Natural killer cell (primary cell): ENCODE results near the gene CGA. TPM values are rescaled to one million over a fixed set of nuclear protein-coding genes. Genes with fewer than 3 reads are reported as not detected.

ENCODE experiments used
- ATAC-seq, 3 donors: fragments of 150-1000 bp in 2 of 3; fragments of 200-7000 bp in 1 of 3; cut with Tn5 transposase; 1 replicate in 1 of 3; 2 replicates in 2 of 3; pipeline ENCODE4 v1.10.0; 2021; ENCODE audit warnings: mild to moderate bottlenecking in 2 of 3, moderate library complexity in 2 of 3
- DNase-seq, 2 donors: peaks; one replicate each; pipeline versions ENCODE4 v3.0.0 to v3.0.0-alpha.2; 2013 to 2021; ENCODE audit warnings: mixed read lengths in 1 of 2
- H3K27ac ChIP-seq: one replicate; pipeline ENCODE4 v1.5.1; 2013; ENCODE audit warnings: mild to moderate bottlenecking, low read length
- H3K27me3 ChIP-seq: one replicate; pipeline ENCODE4 v1.6.1; 2013; ENCODE audit warnings: low read length; ENCODE audit not compliant: control insufficient read depth, insufficient read depth
- H3K36me3 ChIP-seq: one replicate; pipeline ENCODE4 v1.6.1; 2013; ENCODE audit warnings: low read length; ENCODE audit not compliant: control insufficient read depth, insufficient read depth
- H3K4me1 ChIP-seq: one replicate; pipeline ENCODE4 v1.6.1; 2013; ENCODE audit warnings: low read length; ENCODE audit not compliant: control insufficient read depth, insufficient read depth
- H3K4me3 ChIP-seq: one replicate; pipeline ENCODE4 v1.5.1; 2013; ENCODE audit warnings: low read length
- H3K9me3 ChIP-seq: one replicate; pipeline ENCODE4 v1.6.1; 2013; ENCODE audit warnings: low read length; ENCODE audit not compliant: control insufficient read depth, insufficient read depth
- H3K27ac Mint-ChIP-seq, 2 donors: one replicate each; pipeline ENCODE4 v1.8.0; 2022; ENCODE audit warnings: mild to moderate bottlenecking in 2 of 2, mixed read lengths in 2 of 2, moderate library complexity in 1 of 2
- H3K27me3 Mint-ChIP-seq, 2 donors: one replicate each; pipeline ENCODE4 v1.8.0; 2022; ENCODE audit warnings: low read depth in 2 of 2, mixed read lengths in 2 of 2
- H3K36me3 Mint-ChIP-seq: one replicate; pipeline ENCODE4 v1.8.0; 2022; ENCODE audit warnings: mixed read lengths
- H3K4me1 Mint-ChIP-seq, 2 donors: one replicate each; pipeline ENCODE4 v1.8.0; 2022; ENCODE audit warnings: mixed read lengths in 2 of 2
- H3K4me3 Mint-ChIP-seq: one replicate; pipeline ENCODE4 v1.8.0; 2022; ENCODE audit warnings: mild to moderate bottlenecking, moderate library complexity, mixed read lengths
- H3K9me3 Mint-ChIP-seq, 2 donors: one replicate each; pipeline ENCODE4 v1.8.0; 2022; ENCODE audit warnings: mixed read lengths in 2 of 2
- WGBS: methylation state at CpG from one replicate; pipeline ENCODE4 v1.1.7; 2013; ENCODE audit warnings: missing lambda C conversion rate; ENCODE audit not compliant: insufficient coverage; 5-methylcytosine and 5-hydroxymethylcytosine counted together
- intact Hi-C: fragments of 100-400 bp; cut with micrococcal nuclease; formaldehyde crosslinking; loops from one replicate; pipeline ENCODE4 v1.14.2; 2022
- total RNA-seq, 4 donors: library from RNA; stranded (reverse); fragments of 120-200 nt in 1 of 4; gene quantifications; one replicate each; pipeline versions ENCODE4 v1.2.3 to v1.2.4, GENCODE V29; 2013 to 2022
- TF ChIP-seq, protein P1 (sequence below): fragments of 200-600 bp; IDR thresholded peaks from one replicate; pipeline ENCODE4 v1.8.0; 2022; ENCODE audit warnings: antibody characterized with exemption

CGA gene
- total RNA-seq, 3 donors from 2014 or later (not counting 1 experiment from before 2014, with no cell fraction given): not detected

- no peaks in the 10 kb centered on the region for H3K4me1 Mint-ChIP-seq
- ATAC-seq: no peak
- TF ChIP-seq, protein P1, sequence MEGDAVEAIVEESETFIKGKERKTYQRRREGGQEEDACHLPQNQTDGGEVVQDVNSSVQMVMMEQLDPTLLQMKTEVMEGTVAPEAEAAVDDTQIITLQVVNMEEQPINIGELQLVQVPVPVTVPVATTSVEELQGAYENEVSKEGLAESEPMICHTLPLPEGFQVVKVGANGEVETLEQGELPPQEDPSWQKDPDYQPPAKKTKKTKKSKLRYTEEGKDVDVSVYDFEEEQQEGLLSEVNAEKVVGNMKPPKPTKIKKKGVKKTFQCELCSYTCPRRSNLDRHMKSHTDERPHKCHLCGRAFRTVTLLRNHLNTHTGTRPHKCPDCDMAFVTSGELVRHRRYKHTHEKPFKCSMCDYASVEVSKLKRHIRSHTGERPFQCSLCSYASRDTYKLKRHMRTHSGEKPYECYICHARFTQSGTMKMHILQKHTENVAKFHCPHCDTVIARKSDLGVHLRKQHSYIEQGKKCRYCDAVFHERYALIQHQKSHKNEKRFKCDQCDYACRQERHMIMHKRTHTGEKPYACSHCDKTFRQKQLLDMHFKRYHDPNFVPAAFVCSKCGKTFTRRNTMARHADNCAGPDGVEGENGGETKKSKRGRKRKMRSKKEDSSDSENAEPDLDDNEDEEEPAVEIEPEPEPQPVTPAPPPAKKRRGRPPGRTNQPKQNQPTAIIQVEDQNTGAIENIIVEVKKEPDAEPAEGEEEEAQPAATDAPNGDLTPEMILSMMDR: no peak
Measured at GRCh38 chr6:87118054-87118453, 23.1 kb upstream of the CGA start.

DNA sequence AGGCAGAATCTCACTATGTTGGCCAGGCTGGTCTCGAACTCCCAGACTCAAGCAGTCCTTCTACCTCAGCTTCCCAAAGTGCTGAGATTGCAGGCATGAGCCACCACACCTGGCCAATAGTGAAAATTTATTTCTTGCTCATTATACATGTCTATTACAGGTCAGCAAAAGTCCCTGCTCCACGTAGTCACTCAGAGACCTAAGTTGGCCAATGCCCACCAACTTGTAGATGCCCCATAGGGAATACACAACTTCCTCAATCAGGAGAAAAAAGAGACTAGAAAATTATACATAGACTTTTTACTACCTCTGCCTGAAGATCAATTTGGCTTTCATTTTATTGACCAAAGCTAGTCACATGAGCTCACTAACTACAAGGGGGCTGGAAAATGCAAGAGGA lies 22.0 kb upstream of the CGA start:
- H3K27me3 ChIP-seq: no peaks in the 10 kb centered on the region
- 79% methylated on average over 2 of the region's 2 CpGs for WGBS

More at GRCh38 chr6:87118054-87118453, 23.1 kb upstream of the CGA start:
- Histone ChIP-seq H3K4me3 (no peak overlapping the region), H3K4me1 (no peaks in the 10 kb centered on the region), H3K36me3 (no peaks in the 10 kb centered on the region), H3K27me3 (peaks cover 3% of the 10 kb centered on the region), H3K27ac (no peak overlapping the region), H3K9me3 (no peaks in the 10 kb centered on the region)
- no peak overlapping the region for H3K4me3 Mint-ChIP-seq
- WGBS: 88% methylated on average over 3 of the region's 4 CpGs
- peaks cover 14 to 64% of the 10 kb centered on the region in 2 donors for H3K27me3 Mint-ChIP-seq
- intact Hi-C loops: no loop called here
- H3K36me3 Mint-ChIP-seq: no peaks in the 10 kb centered on the region
- no peak for DNase-seq
- H3K9me3 Mint-ChIP-seq: no peaks in the 10 kb centered on the region
- H3K27ac Mint-ChIP-seq: no peak overlapping the region

DNA sequence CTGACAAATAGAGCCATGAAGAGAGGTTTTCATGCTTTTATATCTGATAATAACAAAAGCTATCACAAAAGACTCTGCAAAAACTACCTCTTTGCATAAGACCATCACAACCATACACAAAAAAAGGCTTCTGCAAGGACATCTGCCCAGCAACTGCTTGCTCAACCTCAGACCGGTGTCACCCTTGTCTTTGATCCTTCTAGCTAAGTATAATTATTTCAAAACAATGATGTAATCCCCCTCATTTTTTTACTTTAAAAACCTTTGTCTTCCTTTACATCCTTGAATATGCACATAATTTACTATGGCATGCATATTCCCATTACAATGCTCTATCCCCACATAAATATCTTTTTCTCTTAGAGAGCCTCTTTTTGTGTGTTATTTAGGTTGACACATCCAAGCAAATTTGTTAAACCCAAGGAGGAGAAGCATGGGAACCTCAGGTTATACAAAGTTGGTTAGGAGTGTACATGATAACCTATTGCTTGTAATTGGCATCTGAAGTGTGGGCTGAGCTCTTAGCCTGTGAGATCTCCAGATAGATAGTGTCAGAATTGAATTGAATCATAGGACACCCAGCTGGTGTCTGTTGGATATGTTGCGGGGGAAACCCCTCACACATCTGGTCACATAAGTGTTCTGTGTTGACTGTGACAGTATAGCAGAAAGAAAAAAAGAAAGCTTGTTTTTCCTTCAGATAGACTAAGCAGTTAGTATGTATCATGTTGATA lies 20.7 kb upstream of the CGA start:
- H3K36me3 ChIP-seq: no peaks in the 10 kb centered on the region
- no peaks in the 10 kb centered on the region for H3K9me3 Mint-ChIP-seq
- ATAC-seq (no peak), DNase-seq (no peak)
- TF ChIP-seq, protein P1: no peak
- no peaks in the 10 kb centered on the region for H3K4me1 Mint-ChIP-seq
- H3K27me3 Mint-ChIP-seq: peaks cover 3 to 51% of the 10 kb centered on the region in 2 donors
- no peaks in the 10 kb centered on the region for H3K9me3 ChIP-seq
- 84% methylated on average over 1 of the region's 2 CpGs for WGBS
- no peak overlapping the region for H3K4me3 Mint-ChIP-seq
- H3K4me3 ChIP-seq: no peak overlapping the region
- no peaks in the 10 kb centered on the region for H3K4me1 ChIP-seq
- no peak overlapping the region for H3K27ac ChIP-seq
- H3K27ac Mint-ChIP-seq: no peak overlapping the region
- no peaks in the 10 kb centered on the region for H3K36me3 Mint-ChIP-seq
- intact Hi-C loops: no loop called here
- no peaks in the 10 kb centered on the region for H3K27me3 ChIP-seq

More for the DNA sequence above, 22.0 kb upstream of the CGA start:
- H3K27ac Mint-ChIP-seq: no peak overlapping the region
- intact Hi-C loops: no loop called here
- no peaks in the 10 kb centered on the region for H3K4me1 Mint-ChIP-seq
- no peaks in the 10 kb centered on the region for H3K36me3 Mint-ChIP-seq
- no peak for DNase-seq
- H3K9me3 Mint-ChIP-seq: no peaks in the 10 kb centered on the region
- no peaks in the 10 kb centered on the region for H3K9me3 ChIP-seq
- no peaks in the 10 kb centered on the region for H3K4me1 ChIP-seq
- H3K4me3 ChIP-seq: no peak overlapping the region
- peaks cover 7 to 57% of the 10 kb centered on the region in 2 donors for H3K27me3 Mint-ChIP-seq
- TF ChIP-seq, protein P1: no peak
- H3K27ac ChIP-seq: no peak overlapping the region
- no peak overlapping the region for H3K4me3 Mint-ChIP-seq
- no peak for ATAC-seq
- no peaks in the 10 kb centered on the region for H3K36me3 ChIP-seq

DNA sequence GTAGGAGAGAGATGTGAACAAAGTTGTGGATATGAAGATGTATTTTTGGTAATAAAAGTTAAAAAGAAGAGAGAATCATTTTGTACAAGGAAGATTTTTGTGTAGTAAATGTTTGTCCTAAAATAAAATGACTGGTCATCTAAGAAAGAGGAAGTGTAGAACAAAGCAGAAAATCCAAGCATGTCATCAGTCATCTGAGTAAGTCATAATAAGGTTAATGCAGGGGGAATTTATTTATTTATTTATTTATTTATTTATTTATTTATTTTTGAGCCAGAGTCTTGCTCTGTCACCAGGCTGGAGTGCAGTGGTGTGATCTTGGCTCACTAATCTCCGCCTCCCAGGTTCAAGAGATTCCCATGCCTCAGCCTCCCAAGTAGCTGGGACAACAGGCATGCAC lies 15.7 kb upstream of the CGA start:
- peaks cover 8 to 18% of the 10 kb centered on the region in 2 donors for H3K27me3 Mint-ChIP-seq
- H3K27me3 ChIP-seq: no peaks in the 10 kb centered on the region
- no peak for ATAC-seq
- H3K4me3 Mint-ChIP-seq: no peak overlapping the region
- no peak overlapping the region for H3K4me3 ChIP-seq
- no peaks in the 10 kb centered on the region for H3K36me3 Mint-ChIP-seq
- TF ChIP-seq, protein P1: no peak
- intact Hi-C loops: no loop called here
- H3K27ac Mint-ChIP-seq: no peak overlapping the region
- DNase-seq: no peak
- WGBS: 92% methylated on average over 1 of the region's 1 CpG
- no peaks in the 10 kb centered on the region for H3K9me3 ChIP-seq
- no peaks in the 10 kb centered on the region for H3K4me1 ChIP-seq
- H3K36me3 ChIP-seq: no peaks in the 10 kb centered on the region
- H3K4me1 Mint-ChIP-seq: no peaks in the 10 kb centered on the region
- H3K27ac ChIP-seq: no peak overlapping the region
- no peaks in the 10 kb centered on the region for H3K9me3 Mint-ChIP-seq
